ENCODE measurements around the gene SLCO2B1. TPM values are rescaled to one million over a fixed set of nuclear protein-coding genes. Genes with fewer than 3 reads are reported as not detected.

SLCO2B1 gene
- total RNA-seq, 1 donor from 2014 or later: 2.6 TPM

- no peak overlapping the region for H3K4me3 ChIP-seq (ENCODE audit: insufficient read depth, low read depth, low read length)
- H3K27me3 ChIP-seq (ENCODE audit: insufficient read depth, low read length): no peaks in the 10 kb centered on the region
- no peaks in the 10 kb centered on the region for H4K20me1 ChIP-seq (ENCODE audit: insufficient read depth, low read length)
- TF ChIP-seq, protein P1, sequence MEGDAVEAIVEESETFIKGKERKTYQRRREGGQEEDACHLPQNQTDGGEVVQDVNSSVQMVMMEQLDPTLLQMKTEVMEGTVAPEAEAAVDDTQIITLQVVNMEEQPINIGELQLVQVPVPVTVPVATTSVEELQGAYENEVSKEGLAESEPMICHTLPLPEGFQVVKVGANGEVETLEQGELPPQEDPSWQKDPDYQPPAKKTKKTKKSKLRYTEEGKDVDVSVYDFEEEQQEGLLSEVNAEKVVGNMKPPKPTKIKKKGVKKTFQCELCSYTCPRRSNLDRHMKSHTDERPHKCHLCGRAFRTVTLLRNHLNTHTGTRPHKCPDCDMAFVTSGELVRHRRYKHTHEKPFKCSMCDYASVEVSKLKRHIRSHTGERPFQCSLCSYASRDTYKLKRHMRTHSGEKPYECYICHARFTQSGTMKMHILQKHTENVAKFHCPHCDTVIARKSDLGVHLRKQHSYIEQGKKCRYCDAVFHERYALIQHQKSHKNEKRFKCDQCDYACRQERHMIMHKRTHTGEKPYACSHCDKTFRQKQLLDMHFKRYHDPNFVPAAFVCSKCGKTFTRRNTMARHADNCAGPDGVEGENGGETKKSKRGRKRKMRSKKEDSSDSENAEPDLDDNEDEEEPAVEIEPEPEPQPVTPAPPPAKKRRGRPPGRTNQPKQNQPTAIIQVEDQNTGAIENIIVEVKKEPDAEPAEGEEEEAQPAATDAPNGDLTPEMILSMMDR (IDR thresholded peaks at IDR 0.05; ENCODE audit: insufficient read depth, low read depth, low read length): no peak
- TF ChIP-seq EZH2 (IDR thresholded peaks at IDR 0.05; ENCODE audit: insufficient read depth, low read length): no peak
- no peak for DNase-seq (ENCODE audit: low read depth)
- no peak overlapping the region for H3K27ac ChIP-seq (ENCODE audit: low read depth, low read length)
- Mint-ChIP-seq H3K4me1 (ENCODE audit: low read depth, unreplicated experiment) (no peaks in the 10 kb centered on the region), H3K27ac (ENCODE audit: unreplicated experiment) (no peak overlapping the region), H3K27me3 (ENCODE audit: low read depth, unreplicated experiment) (no peaks in the 10 kb centered on the region), H3K9me3 (ENCODE audit: unreplicated experiment) (peaks cover 32% of the 10 kb centered on the region), H3K4me3 (ENCODE audit: unreplicated experiment) (no peak overlapping the region), H3K36me3 (ENCODE audit: low read depth, unreplicated experiment) (peaks cover 11% of the 10 kb centered on the region)
- no peak overlapping the region for H3K9ac ChIP-seq (ENCODE audit: low read length)
- peaks cover 8% of the 10 kb centered on the region for H3K9me3 ChIP-seq (ENCODE audit: insufficient read depth, low read depth, low read length)
- no peaks in the 10 kb centered on the region for H3K36me3 ChIP-seq (ENCODE audit: insufficient read depth, low read length)
- FAIRE-seq: no peak
- no peaks in the 10 kb centered on the region for H3K79me2 ChIP-seq (ENCODE audit: insufficient read depth, low read length)
- H3K4me1 ChIP-seq (ENCODE audit: insufficient read depth, low read length): no peaks in the 10 kb centered on the region
- no peak overlapping the region for H3K4me2 ChIP-seq (ENCODE audit: low read length)
- H2AFZ ChIP-seq (ENCODE audit: low read depth, low read length): no peak overlapping the region
Measured at GRCh38 chr11:75114465-75114864, 36.4 kb upstream of the SLCO2B1 start.

GRCh38 chr11:75118577-75118976, 32.3 kb upstream of the SLCO2B1 start:
- H2AFZ ChIP-seq (ENCODE audit: low read depth, low read length): no peak overlapping the region
- H3K4me3 ChIP-seq (ENCODE audit: insufficient read depth, low read depth, low read length): no peak overlapping the region
- peaks cover 4% of the 10 kb centered on the region for H3K9me3 ChIP-seq (ENCODE audit: insufficient read depth, low read depth, low read length)
- no peaks in the 10 kb centered on the region for H3K27me3 ChIP-seq (ENCODE audit: insufficient read depth, low read length)
- no peaks in the 10 kb centered on the region for H3K4me1 ChIP-seq (ENCODE audit: insufficient read depth, low read length)
- peaks cover 17% of the 10 kb centered on the region for H3K9me3 Mint-ChIP-seq (ENCODE audit: unreplicated experiment)
- no peak for TF ChIP-seq EZH2 (IDR thresholded peaks at IDR 0.05; ENCODE audit: insufficient read depth, low read length)
- TF ChIP-seq, protein P1 (IDR thresholded peaks at IDR 0.05; ENCODE audit: insufficient read depth, low read depth, low read length): no peak
- H4K20me1 ChIP-seq (ENCODE audit: insufficient read depth, low read length): no peaks in the 10 kb centered on the region
- H3K4me2 ChIP-seq (ENCODE audit: low read length): no peak overlapping the region
- H3K4me1 Mint-ChIP-seq (ENCODE audit: low read depth, unreplicated experiment): no peaks in the 10 kb centered on the region
- FAIRE-seq: no peak
- H3K27ac ChIP-seq (ENCODE audit: low read depth, low read length): no peak overlapping the region
- peaks cover 7% of the 10 kb centered on the region for H3K27me3 Mint-ChIP-seq (ENCODE audit: low read depth, unreplicated experiment)
- H3K9ac ChIP-seq (ENCODE audit: low read length): no peak overlapping the region
- no peak overlapping the region for H3K4me3 Mint-ChIP-seq (ENCODE audit: unreplicated experiment)
- H3K36me3 ChIP-seq (ENCODE audit: insufficient read depth, low read length): no peaks in the 10 kb centered on the region
- no peak for DNase-seq (ENCODE audit: low read depth)
- H3K79me2 ChIP-seq (ENCODE audit: insufficient read depth, low read length): no peaks in the 10 kb centered on the region
- H3K36me3 Mint-ChIP-seq (ENCODE audit: low read depth, unreplicated experiment): peaks cover 3% of the 10 kb centered on the region
- H3K27ac Mint-ChIP-seq (ENCODE audit: unreplicated experiment): peak overlapping the region; percentile 18

DNA sequence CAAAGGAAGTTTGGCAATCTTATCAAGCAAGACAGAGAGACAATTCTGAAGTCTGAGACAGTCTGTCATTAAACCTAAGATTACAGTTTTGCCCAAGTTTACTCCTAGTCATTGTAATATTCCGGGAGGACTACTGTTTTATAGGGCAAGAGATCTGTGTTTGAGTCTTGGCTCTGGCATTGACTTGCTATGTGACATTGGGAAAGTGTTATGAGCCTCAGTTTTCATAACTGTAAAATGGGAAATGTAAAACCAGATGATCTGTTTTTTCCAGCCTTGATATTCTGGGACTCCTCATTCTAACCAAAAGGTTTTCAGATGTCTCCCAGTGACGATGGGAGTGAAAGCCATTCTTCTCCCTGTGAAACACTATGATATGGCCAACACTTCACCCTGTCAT, 24.3 kb upstream of the SLCO2B1 start:
- Mint-ChIP-seq H3K27me3 (ENCODE audit: low read depth, unreplicated experiment) (peaks cover 16% of the 10 kb centered on the region), H3K4me1 (ENCODE audit: low read depth, unreplicated experiment) (no peaks in the 10 kb centered on the region), H3K27ac (ENCODE audit: unreplicated experiment) (no peak overlapping the region), H3K9me3 (ENCODE audit: unreplicated experiment) (peaks cover 10% of the 10 kb centered on the region), H3K36me3 (ENCODE audit: low read depth, unreplicated experiment) (no peaks in the 10 kb centered on the region), H3K4me3 (ENCODE audit: unreplicated experiment) (no peak overlapping the region)
- no peaks in the 10 kb centered on the region for H4K20me1 ChIP-seq (ENCODE audit: insufficient read depth, low read length)
- no peak overlapping the region for H3K9ac ChIP-seq (ENCODE audit: low read length)
- H3K36me3 ChIP-seq (ENCODE audit: insufficient read depth, low read length): no peaks in the 10 kb centered on the region
- no peaks in the 10 kb centered on the region for H3K4me1 ChIP-seq (ENCODE audit: insufficient read depth, low read length)
- no peak overlapping the region for H3K4me3 ChIP-seq (ENCODE audit: insufficient read depth, low read depth, low read length)
- TF ChIP-seq, protein P1 (IDR thresholded peaks at IDR 0.05; ENCODE audit: insufficient read depth, low read depth, low read length): no peak
- TF ChIP-seq EZH2 (IDR thresholded peaks at IDR 0.05; ENCODE audit: insufficient read depth, low read length): no peak
- FAIRE-seq (no peak), DNase-seq (ENCODE audit: low read depth) (no peak)
- no peaks in the 10 kb centered on the region for H3K79me2 ChIP-seq (ENCODE audit: insufficient read depth, low read length)
- H3K9me3 ChIP-seq (ENCODE audit: insufficient read depth, low read depth, low read length): peaks cover 3% of the 10 kb centered on the region
- no peak overlapping the region for H2AFZ ChIP-seq (ENCODE audit: low read depth, low read length)
- H3K27me3 ChIP-seq (ENCODE audit: insufficient read depth, low read length): peaks cover 5% of the 10 kb centered on the region
- H3K4me2 ChIP-seq (ENCODE audit: low read length): no peak overlapping the region
- no peak overlapping the region for H3K27ac ChIP-seq (ENCODE audit: low read depth, low read length)
